ENCODE results near the gene EIF2S1. TPM values are rescaled to one million over a fixed set of nuclear protein-coding genes. Genes with fewer than 3 reads are reported as not detected.

The EIF2S1 gene
- total and polyA plus RNA-seq, 3 donors from 2014 or later, result 82.1 to 158 (median 83.9) TPM

DNA sequence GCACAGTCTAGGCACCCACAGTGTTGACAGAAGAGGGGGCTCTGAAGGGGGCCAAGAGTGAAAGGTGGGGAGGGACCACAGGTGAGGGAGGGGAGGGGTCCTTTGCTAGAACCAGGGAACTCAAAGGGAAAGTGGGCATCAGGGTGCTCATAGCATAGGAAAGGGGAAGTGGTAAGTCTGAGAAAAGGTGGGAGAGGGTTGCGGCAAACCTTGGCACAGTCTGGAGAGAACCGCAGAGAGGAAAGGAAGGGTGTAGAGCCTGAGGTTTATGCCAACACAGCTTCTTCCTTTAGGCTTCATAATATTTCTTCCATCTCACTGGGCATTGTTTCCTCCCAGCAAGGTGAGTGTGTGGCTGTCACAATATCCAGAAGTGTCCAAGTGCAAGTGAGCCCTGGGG, 63.3 kb downstream of the EIF2S1 start:
- no peak for DNase-seq
- no peaks in the 10 kb centered on the region for H3K27me3 ChIP-seq
- WGBS, 2 donors, result 88 to 94% methylated on average over 2 of the region's 2 CpGs
- TF ChIP-seq CTCF (IDR thresholded peaks at IDR 0.05) (no peak), POLR2A (IDR thresholded peaks at IDR 0.05) (no peak)
- H3K4me3 ChIP-seq, result no peak overlapping the region
- H3K36me3 ChIP-seq (ENCODE audit: low read depth, missing control alignments), result no peaks in the 10 kb centered on the region
- no peak overlapping the region for H3K27ac ChIP-seq
- no peaks in the 10 kb centered on the region for H3K9me3 ChIP-seq
- H3K4me1 ChIP-seq, result peaks cover 14% of the 10 kb centered on the region
- intact Hi-C loops (cut with DNase I; ENCODE audit: low total_unique reads), result no loop called here

GRCh38 chr14:67424539-67424938, 64.4 kb downstream of the EIF2S1 start:
- 69 to 80% methylated on average over 3 of the region's 3 CpGs for WGBS, 2 donors
- TF ChIP-seq CTCF (IDR thresholded peaks at IDR 0.05) (no peak), POLR2A (IDR thresholded peaks at IDR 0.05) (no peak)
- H3K27me3 ChIP-seq, result no peaks in the 10 kb centered on the region
- H3K27ac ChIP-seq, result no peak overlapping the region
- intact Hi-C loops (cut with DNase I; ENCODE audit: low total_unique reads), result no loop called here
- DNase-seq, result no peak
- H3K4me1 ChIP-seq, result peaks cover 17% of the 10 kb centered on the region
- no peak overlapping the region for H3K4me3 ChIP-seq
- no peaks in the 10 kb centered on the region for H3K9me3 ChIP-seq
- H3K36me3 ChIP-seq (ENCODE audit: low read depth, missing control alignments), result no peaks in the 10 kb centered on the region

GRCh38 chr14:67425608-67426007, 65.5 kb downstream of the EIF2S1 start:
- no peak for DNase-seq
- Histone ChIP-seq H3K9me3 (no peaks in the 10 kb centered on the region), H3K27me3 (no peaks in the 10 kb centered on the region), H3K27ac (no peak overlapping the region), H3K4me3 (no peak overlapping the region), H3K36me3 (ENCODE audit: low read depth, missing control alignments) (no peaks in the 10 kb centered on the region), H3K4me1 (peaks cover 17% of the 10 kb centered on the region)
- 88 to 90% methylated on average over 4 of the region's 4 CpGs for WGBS, 2 donors
- intact Hi-C loops (cut with DNase I; ENCODE audit: low total_unique reads), result loop anchor here (5.0 kb wide), 1 partner anchor 142 kb away; no protein-coding TSS in a partner anchor
- TF ChIP-seq POLR2A (IDR thresholded peaks at IDR 0.05), result no peak
- no peak for TF ChIP-seq CTCF (IDR thresholded peaks at IDR 0.05)

- H3K27ac ChIP-seq, result no peak overlapping the region
- TF ChIP-seq POLR2A (IDR thresholded peaks at IDR 0.05) (no peak), CTCF (IDR thresholded peaks at IDR 0.05) (no peak)
- H3K27me3 ChIP-seq, result no peaks in the 10 kb centered on the region
- DNase-seq, result peak; percentile 62
- H3K4me3 ChIP-seq, result no peak overlapping the region
- H3K9me3 ChIP-seq, result no peaks in the 10 kb centered on the region
- no peaks in the 10 kb centered on the region for H3K36me3 ChIP-seq (ENCODE audit: low read depth, missing control alignments)
- peaks cover 17% of the 10 kb centered on the region for H3K4me1 ChIP-seq
- 70 to 92% methylated on average over 8 of the region's 8 CpGs for WGBS, 2 donors
- intact Hi-C loops (cut with DNase I; ENCODE audit: low total_unique reads), result loop anchor here (5.0 kb wide), 1 partner anchor 141 kb away; no protein-coding TSS in a partner anchor
Observed at GRCh38 chr14:67426161-67426560, 66.0 kb downstream of the EIF2S1 start.

DNA sequence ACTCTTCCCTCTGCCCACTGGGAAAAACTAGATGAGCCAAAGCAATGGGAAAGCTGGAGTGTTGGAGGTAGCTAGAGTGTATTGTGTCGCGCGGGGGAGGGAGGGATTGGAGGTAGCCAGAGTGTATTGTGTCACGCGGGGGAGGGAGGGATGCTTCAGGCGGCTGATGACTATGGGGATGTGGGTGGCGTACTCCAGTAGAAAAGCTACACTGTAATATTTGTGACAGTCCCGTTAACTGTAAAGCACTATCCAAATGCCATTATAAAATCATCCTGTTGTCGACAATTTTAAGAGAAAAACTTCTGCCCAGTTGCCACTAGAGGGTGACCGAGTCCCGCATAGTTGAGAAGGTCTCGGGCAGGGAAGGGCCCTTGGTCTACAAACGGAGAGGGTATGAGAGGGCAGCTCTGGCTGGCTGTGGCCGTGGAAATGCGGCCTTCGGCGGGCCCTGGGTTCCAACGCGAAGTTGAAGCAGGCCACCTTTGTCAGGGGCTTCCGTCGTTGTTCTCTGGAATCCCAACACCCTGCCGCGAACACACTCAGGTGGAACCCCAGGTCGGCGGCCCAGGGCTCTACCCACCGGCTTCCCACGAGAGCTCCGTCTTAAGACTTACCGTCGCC, 67.0 kb downstream of the EIF2S1 start:
- WGBS, 2 donors, result 22 to 24% methylated on average over 30 of the region's 30 CpGs
- no peak for TF ChIP-seq POLR2A (IDR thresholded peaks at IDR 0.05)
- peak; percentile 78 to 90 (median 89) for TF ChIP-seq CTCF (IDR thresholded peaks at IDR 0.05)
- Histone ChIP-seq H3K27ac (peak overlapping the region in 1 of 2 donors; percentile 50), H3K36me3 (ENCODE audit: low read depth, missing control alignments) (no peaks in the 10 kb centered on the region), H3K4me3 (no peak overlapping the region), H3K27me3 (no peaks in the 10 kb centered on the region), H3K4me1 (peaks cover 17% of the 10 kb centered on the region), H3K9me3 (no peaks in the 10 kb centered on the region)
- peak; percentile 89 for DNase-seq
- intact Hi-C loops (cut with DNase I; ENCODE audit: low total_unique reads), result loop anchor here (5.0 kb wide), 1 partner anchor 140 kb away; no protein-coding TSS in a partner anchor
